ENCODE data around the gene PDE6H.

PDE6H gene

GRCh38 chr12:14951851-14952250 is 21.0 kb upstream of the PDE6H start:
- no peak for DNase-seq (ENCODE audit: low spot score)

GRCh38 chr12:14952299-14952921 is 20.4 kb upstream of the PDE6H start:
- peak; percentile 71 for DNase-seq (ENCODE audit: low spot score)

- DNase-seq (ENCODE audit: low spot score): no peak
These were observed 19.1 kb upstream of the PDE6H start for GRCh38 chr12:14953752-14954151.

- DNase-seq (ENCODE audit: low spot score): peak; percentile 58
These were observed 18.6 kb upstream of the PDE6H start for GRCh38 chr12:14954269-14954668.

- DNase-seq (ENCODE audit: low spot score): peak; percentile 58
These were observed 16.6 kb upstream of the PDE6H start for GRCh38 chr12:14956024-14956891.

GRCh38 chr12:14956905-14957304 is 15.9 kb upstream of the PDE6H start:
- no peak for DNase-seq (ENCODE audit: low spot score)

- peak; percentile 38 for DNase-seq (ENCODE audit: low spot score)
These were observed 15.2 kb upstream of the PDE6H start for GRCh38 chr12:14957551-14958168.

- DNase-seq (ENCODE audit: low spot score): peak; percentile 53
These were observed 14.3 kb upstream of the PDE6H start for GRCh38 chr12:14958361-14959125.

- no peak for DNase-seq (ENCODE audit: low spot score)
These were observed 13.8 kb upstream of the PDE6H start for GRCh38 chr12:14959126-14959440.

- peak; percentile 52 for DNase-seq (ENCODE audit: low spot score)
These were observed 13.4 kb upstream of the PDE6H start for GRCh38 chr12:14959463-14959862.

- peak; percentile 34 for DNase-seq (ENCODE audit: low spot score)
These were observed 12.8 kb upstream of the PDE6H start for GRCh38 chr12:14959916-14960496.

- DNase-seq (ENCODE audit: low spot score): peak; percentile 69
These were observed 12.0 kb upstream of the PDE6H start for GRCh38 chr12:14960548-14961465.

GRCh38 chr12:14961466-14962152 is 11.2 kb upstream of the PDE6H start, which contains the start of gene ARHGDIB:
Gene ARHGDIB (minus strand): TSS chr12:14961601. CDS start chr12:14950712, 10,889 bp downstream.
- DNase-seq (ENCODE audit: low spot score): peak; percentile 98

GRCh38 chr12:14962153-14962539 is 10.7 kb upstream of the PDE6H start:
- peak; percentile 61 for DNase-seq (ENCODE audit: low spot score)

- DNase-seq (ENCODE audit: low spot score): no peak
These were observed 10.0 kb upstream of the PDE6H start for GRCh38 chr12:14962797-14963196.

GRCh38 chr12:14963520-14963919 is 9.3 kb upstream of the PDE6H start:
- no peak for DNase-seq (ENCODE audit: low spot score)

GRCh38 chr12:14964406-14964805 is 8.4 kb upstream of the PDE6H start:
- no peak for DNase-seq (ENCODE audit: low spot score)

GRCh38 chr12:14965221-14965620 is 7.6 kb upstream of the PDE6H start:
- DNase-seq (ENCODE audit: low spot score): no peak

GRCh38 chr12:14968478-14968877 is 4.4 kb upstream of the PDE6H start:
- DNase-seq (ENCODE audit: low spot score): no peak

- DNase-seq (ENCODE audit: low spot score): no peak
These were observed 2.4 kb upstream of the PDE6H start for GRCh38 chr12:14970473-14970872.
